GM12891 (cell line): ENCODE results near the gene AHNAK2.

ENCODE experiments used
- DNase-seq: peaks from one replicate; pipeline ENCODE4 v3.0.0; 2011; ENCODE audit warnings: low spot score; ENCODE audit not compliant: insufficient read length
- FAIRE-seq: peaks from 2 replicates; lab custom pipeline; 2011; peaks lifted over from hg19 to GRCh38; lab: Jason Lieb, UNC
- PAX5 ChIP-seq: IDR thresholded peaks from 2 replicates; pipeline ENCODE4 v1.6.1; 2011; ENCODE audit warnings: low read length, moderate library complexity, mild to moderate bottlenecking; ENCODE audit not compliant: insufficient read depth, severe bottlenecking
- POLR2A ChIP-seq: IDR thresholded peaks from 2 replicates; pipeline ENCODE4 v1.6.1; 2011; ENCODE audit warnings: low read depth, low read length, control low read depth
- POLR2AphosphoS5 ChIP-seq: IDR thresholded peaks from 2 replicates; pipeline ENCODE4 v1.6.1; 2011; ENCODE audit warnings: low read depth, low read length, control low read depth
- POU2F2 ChIP-seq: IDR thresholded peaks from 2 replicates; pipeline ENCODE4 v1.6.1; 2011; ENCODE audit warnings: low read depth, mild to moderate bottlenecking, control low read depth, low read length, moderate library complexity
- SPI1 ChIP-seq: IDR thresholded peaks from 2 replicates; pipeline ENCODE4 v1.6.1; 2011; ENCODE audit warnings: low read depth, low read length, control low read depth
- TAF1 ChIP-seq: IDR thresholded peaks from 2 replicates; pipeline ENCODE4 v1.6.1; 2011; ENCODE audit warnings: low read depth, low read length, control low read depth

Gene AHNAK2

GRCh38 chr14:105013150-105013785 lies 35.1 kb upstream of the AHNAK2 start:
- DNase-seq (no peak), FAIRE-seq (no peak)
- TF ChIP-seq POLR2AphosphoS5 (no peak), TAF1 (no peak), PAX5 (no peak), POU2F2 (no peak), SPI1 (no peak), POLR2A (no peak)

DNA sequence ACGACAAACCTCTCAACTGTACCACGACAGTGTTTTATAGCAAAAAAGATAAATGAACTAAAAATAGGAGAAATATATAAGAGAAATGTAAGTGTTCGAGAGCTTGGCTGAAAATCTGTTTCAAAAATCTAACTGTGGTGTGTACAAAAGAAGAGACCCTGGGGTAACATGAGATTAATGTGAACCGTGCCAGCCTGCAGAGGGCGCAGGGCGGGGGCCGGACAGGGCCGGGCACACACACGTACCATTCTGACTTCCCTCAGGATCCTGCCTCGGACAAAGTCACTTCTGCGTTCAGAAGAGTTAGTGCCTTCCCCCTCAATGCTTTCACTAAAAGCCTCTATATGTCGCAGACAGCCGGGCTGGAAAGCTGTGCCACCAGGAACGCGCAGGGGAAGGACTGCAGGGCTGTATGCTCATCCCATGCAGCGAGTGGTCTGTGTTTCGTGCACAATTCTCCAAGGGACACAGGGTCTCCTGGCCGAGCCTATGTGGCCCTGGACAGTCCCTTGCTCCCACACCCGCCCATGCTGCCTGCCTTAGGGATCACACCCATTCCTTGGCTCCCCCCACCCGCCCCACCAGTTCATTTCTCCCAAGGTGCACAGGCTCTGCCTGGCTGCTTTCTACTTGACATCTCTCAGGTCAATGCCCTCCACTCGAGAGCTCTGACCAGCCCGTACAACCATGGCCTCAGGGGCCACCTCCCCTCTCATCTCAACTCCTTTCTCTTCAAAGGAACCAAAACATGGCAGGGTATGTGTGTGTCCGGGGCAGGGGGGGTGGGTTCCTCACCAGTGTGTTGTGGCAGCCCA lies 34.2 kb upstream of the AHNAK2 start:
- TF ChIP-seq TAF1 (no peak), POLR2AphosphoS5 (no peak), POU2F2 (no peak), POLR2A (no peak; the same call in 1 of the 2 replicates), SPI1 (no peak), PAX5 (no peak)
- no peak for DNase-seq
- no peak for FAIRE-seq

GRCh38 chr14:105011312-105011990 lies 33.3 kb upstream of the AHNAK2 start:
- TF ChIP-seq TAF1 (no peak), SPI1 (no peak), POLR2AphosphoS5 (no peak), PAX5 (no peak), POLR2A (no peak), POU2F2 (no peak)
- FAIRE-seq (no peak), DNase-seq (no peak)

DNA sequence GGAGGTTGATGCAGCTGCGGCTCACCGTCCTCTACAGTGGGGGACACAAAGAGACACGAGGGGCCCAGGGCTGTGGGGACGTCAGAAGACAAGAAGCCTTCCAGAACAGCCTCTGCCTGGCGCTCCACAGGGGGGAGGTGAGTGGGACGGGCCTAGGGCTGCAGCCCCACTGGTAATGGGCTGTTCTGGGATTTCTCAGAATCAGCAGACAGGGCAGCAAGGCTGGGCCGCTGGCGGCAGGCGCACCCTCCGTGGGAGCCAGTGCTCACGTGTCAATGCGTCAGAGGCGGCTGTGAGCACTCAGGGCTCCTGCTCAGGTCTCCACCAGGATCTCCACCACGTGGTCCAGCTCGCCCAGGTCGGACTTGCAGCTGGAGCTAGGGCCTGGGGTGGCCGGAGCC lies 32.7 kb upstream of the AHNAK2 start:
- TF ChIP-seq POLR2AphosphoS5: no peak; the same call in 1 of the 2 replicates
- 0 out of 2 replicates have a peak, but pooled peaks have one; percentile 23 for TF ChIP-seq POLR2A
- TF ChIP-seq TAF1: no peak
- FAIRE-seq (no peak), DNase-seq (no peak)

DNA sequence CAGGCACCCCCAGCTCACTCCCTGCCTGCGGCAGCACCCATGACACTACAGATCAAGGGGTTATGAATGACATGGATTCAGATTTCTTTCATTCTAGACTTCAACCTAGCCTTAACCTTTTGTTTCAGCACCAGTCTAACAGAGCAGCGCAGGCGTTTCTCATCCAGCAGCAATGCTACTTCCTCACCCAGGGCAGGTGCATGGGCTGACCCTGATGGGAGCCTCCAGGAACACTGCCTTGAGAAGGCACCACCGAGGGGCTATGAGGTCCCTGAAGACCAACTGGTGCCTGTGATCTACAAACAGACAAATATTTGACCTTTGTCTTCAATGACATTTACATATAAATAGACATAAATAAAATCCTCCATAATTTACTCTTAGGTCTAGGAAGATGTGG lies 31.9 kb upstream of the AHNAK2 start:
- no peak for TF ChIP-seq POU2F2
- TF ChIP-seq TAF1: no peak
- DNase-seq (no peak), FAIRE-seq (no peak)

DNA sequence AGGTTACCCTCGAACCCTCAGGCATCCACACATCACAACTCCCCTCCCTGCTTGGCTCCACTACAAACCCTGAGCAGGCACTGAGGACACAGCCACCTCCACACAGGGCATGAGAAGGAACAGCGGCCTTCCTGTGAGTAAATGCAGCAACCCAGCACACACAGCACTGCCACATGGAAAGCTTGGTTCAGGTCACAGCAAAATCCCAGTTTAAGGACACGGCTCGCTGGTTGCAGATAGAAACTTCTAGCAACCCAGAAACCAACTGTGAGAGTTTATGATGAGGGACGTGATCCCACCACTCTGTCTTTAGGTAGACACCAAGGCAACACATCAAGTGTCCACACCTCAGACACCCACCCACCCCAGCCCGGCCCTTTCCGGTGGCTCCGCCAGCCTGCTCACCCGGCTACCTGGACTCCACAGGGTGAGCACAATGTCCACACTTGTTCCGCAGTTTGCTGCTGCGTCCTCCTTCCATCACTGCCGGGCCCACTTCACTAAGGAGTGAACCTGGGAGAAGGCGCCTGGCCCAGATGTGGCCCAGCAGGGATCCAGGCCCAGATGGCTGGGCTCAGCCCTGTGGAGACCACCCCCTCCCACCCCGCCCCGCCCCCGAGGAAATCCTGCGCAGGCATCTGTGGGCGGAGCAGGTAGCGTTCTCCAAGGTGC lies 29.6 kb upstream of the AHNAK2 start:
- TF ChIP-seq POLR2AphosphoS5 (peak; percentile 65), SPI1 (no peak)
- FAIRE-seq: no peak
- no peak for DNase-seq

DNA sequence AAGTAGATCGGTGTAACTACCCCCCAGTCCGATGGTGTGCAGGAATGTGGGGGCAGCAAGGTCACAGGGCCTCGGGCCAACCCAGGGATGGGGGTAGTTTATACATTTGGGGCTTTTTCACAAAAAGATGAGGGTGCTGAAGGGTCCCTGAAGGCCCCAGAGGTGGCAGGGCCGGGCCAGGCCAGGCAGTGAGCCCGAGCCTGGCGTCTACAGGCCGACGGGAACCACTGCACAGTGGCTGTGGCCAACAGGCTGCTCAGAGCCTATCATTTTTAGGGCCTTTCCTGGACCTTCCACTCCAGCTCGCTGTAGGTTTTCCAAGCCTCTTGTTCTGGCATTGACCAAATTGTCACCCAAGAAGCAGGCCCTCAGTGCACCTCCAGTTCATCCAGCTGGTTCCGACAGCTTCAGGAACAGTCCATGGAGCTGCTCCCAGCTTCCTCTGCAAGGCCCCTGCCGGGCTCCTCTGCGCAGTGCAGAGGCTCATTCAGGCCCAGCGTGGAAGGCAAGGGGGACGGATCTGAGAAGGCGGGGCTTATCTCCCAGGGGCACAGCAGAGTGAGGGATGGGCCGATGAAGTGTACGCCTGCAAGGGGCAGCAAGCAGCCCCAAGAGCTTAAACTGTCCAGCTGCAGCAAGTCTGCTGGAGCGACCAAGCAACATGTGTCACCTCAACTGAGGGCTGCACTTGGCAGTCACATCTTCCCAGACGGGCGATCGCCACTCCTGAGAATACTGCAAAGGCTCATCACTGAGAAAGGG lies 28.8 kb upstream of the AHNAK2 start:
- TF ChIP-seq POU2F2: no peak
- no peak; the same call in 1 of the 2 replicates for TF ChIP-seq POLR2A
- no peak for TF ChIP-seq PAX5
- no peak for TF ChIP-seq TAF1
- TF ChIP-seq SPI1: no peak
- no peak for TF ChIP-seq POLR2AphosphoS5
- DNase-seq: no peak
- FAIRE-seq: no peak

GRCh38 chr14:105005929-105006830 lies 28.0 kb upstream of the AHNAK2 start:
- DNase-seq (no peak), FAIRE-seq (no peak)
- TF ChIP-seq POU2F2 (no peak), PAX5 (no peak), POLR2AphosphoS5 (0 out of 2 replicates have a peak, but pooled peaks have one; percentile 12), POLR2A (peak; percentile 37; the same call in 1 of the 2 replicates), TAF1 (no peak), SPI1 (no peak)
